A549 (cell line): Measurements from ENCODE around the gene KCNJ10.

Source experiments
- JUN ChIP-seq, 2 experiments: fragments of >200 bp; sonication (Bioruptor Twin); formaldehyde crosslinking; IDR thresholded peaks; 2 replicates in 1 of 2; 3 replicates in 1 of 2; pipeline ENCODE4 v1.6.1; 2016 to 2017
- KDM1A ChIP-seq: fragments of 200-600 bp; sonication (generic); IDR thresholded peaks from 2 replicates; pipeline ENCODE4 v1.6.1; 2016; ENCODE audit warnings: low read depth, mild to moderate bottlenecking
- MYC ChIP-seq: IDR thresholded peaks from 2 replicates; pipeline ENCODE4 v1.6.1; 2012; ENCODE audit warnings: mild to moderate bottlenecking, inconsistent platforms, low read length, improper control_type of control experiment, borderline replicate concordance
- NR3C1 ChIP-seq: fragments of >200 bp; sonication (Bioruptor Twin); formaldehyde crosslinking; IDR thresholded peaks from 3 replicates; pipeline ENCODE4 v1.6.1; 2017
- POLR2A ChIP-seq: IDR thresholded peaks from 2 replicates; pipeline ENCODE4 v1.6.1; 2012; ENCODE audit warnings: mild to moderate bottlenecking, low read length
- RCOR1 ChIP-seq: fragments of 150-350 bp; IDR thresholded peaks from 2 replicates; pipeline ENCODE4 v1.6.1; 2014; ENCODE audit warnings: antibody characterized with exemption, low read length, low read depth
- ZC3H11A ChIP-seq: fragments of 450-650 bp; IDR thresholded peaks from 2 replicates; pipeline ENCODE4 v1.6.1; 2014; ENCODE audit warnings: antibody characterized with exemption, mild to moderate bottlenecking
- TF ChIP-seq, protein P1 (sequence below): fragments of 450-650 bp; IDR thresholded peaks from 2 replicates; pipeline ENCODE4 v1.6.1; 2014; ENCODE audit warnings: antibody characterized with exemption
- TF ChIP-seq, protein P2 (sequence below): fragments of >200 bp; sonication (Bioruptor Twin); formaldehyde crosslinking; IDR thresholded peaks from 3 replicates; pipeline ENCODE4 v1.5.1; 2016

DNA sequence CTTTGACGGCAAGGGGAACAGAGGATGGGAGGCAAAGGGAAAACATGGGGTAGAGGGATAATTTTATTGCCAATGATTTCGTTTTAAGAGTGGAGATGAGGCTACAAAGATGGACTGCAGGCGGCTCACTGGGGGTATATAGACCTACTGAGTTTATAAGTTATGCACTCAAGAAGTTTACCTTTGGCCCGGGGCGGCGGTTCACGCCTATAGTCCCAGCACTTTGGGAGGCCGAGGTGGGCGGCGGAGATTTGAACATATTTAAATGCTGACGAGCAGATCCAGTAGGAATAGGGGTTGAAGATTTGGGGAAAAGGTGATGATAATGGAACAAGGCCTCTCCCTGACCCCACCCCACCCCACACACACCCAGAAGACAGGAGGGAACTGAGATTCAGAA is 107.8 kb downstream of the KCNJ10 start:
- no peak for TF ChIP-seq NR3C1
- TF ChIP-seq, protein P1, sequence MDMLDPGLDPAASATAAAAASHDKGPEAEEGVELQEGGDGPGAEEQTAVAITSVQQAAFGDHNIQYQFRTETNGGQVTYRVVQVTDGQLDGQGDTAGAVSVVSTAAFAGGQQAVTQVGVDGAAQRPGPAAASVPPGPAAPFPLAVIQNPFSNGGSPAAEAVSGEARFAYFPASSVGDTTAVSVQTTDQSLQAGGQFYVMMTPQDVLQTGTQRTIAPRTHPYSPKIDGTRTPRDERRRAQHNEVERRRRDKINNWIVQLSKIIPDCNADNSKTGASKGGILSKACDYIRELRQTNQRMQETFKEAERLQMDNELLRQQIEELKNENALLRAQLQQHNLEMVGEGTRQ, result no peak
- TF ChIP-seq, protein P2, sequence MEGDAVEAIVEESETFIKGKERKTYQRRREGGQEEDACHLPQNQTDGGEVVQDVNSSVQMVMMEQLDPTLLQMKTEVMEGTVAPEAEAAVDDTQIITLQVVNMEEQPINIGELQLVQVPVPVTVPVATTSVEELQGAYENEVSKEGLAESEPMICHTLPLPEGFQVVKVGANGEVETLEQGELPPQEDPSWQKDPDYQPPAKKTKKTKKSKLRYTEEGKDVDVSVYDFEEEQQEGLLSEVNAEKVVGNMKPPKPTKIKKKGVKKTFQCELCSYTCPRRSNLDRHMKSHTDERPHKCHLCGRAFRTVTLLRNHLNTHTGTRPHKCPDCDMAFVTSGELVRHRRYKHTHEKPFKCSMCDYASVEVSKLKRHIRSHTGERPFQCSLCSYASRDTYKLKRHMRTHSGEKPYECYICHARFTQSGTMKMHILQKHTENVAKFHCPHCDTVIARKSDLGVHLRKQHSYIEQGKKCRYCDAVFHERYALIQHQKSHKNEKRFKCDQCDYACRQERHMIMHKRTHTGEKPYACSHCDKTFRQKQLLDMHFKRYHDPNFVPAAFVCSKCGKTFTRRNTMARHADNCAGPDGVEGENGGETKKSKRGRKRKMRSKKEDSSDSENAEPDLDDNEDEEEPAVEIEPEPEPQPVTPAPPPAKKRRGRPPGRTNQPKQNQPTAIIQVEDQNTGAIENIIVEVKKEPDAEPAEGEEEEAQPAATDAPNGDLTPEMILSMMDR, result no peak
- TF ChIP-seq RCOR1, result no peak
- TF ChIP-seq KDM1A, result no peak
- TF ChIP-seq MYC, result no peak
- TF ChIP-seq POLR2A, result no peak
- TF ChIP-seq ZC3H11A, result no peak
- TF ChIP-seq JUN (IDR thresholded peaks at IDR 0.05), result no peak
